Nephron (organoid): ENCODE measurements around the gene FANK1.

Experiments used
- H3K27ac Mint-ChIP-seq, 3 experiments: 2 replicates each; pipeline ENCODE4 v1.8.0; 2020; ENCODE audit warnings: mixed read lengths in 3 of 3, mild to moderate bottlenecking in 2 of 3, moderate library complexity in 1 of 3
- H3K27me3 Mint-ChIP-seq: 2 replicates; pipeline ENCODE4 v1.8.0; 2021; ENCODE audit warnings: low read depth, mild to moderate bottlenecking, moderate library complexity, mixed read lengths
- H3K36me3 Mint-ChIP-seq: 2 replicates; pipeline ENCODE4 v1.8.0; 2020; ENCODE audit warnings: low read depth, mixed read lengths
- H3K4me1 Mint-ChIP-seq: 2 replicates; pipeline ENCODE4 v1.8.0; 2020; ENCODE audit warnings: mixed read lengths
- H3K4me3 Mint-ChIP-seq, 3 experiments: 2 replicates each; pipeline ENCODE4 v1.8.0; 2020; ENCODE audit warnings: mild to moderate bottlenecking in 3 of 3, mixed read lengths in 3 of 3, moderate library complexity in 2 of 3
- H3K9me3 Mint-ChIP-seq: 2 replicates; pipeline ENCODE4 v1.8.0; 2020; ENCODE audit warnings: mixed read lengths
- CTCF ChIP-seq, 3 experiments: fragments of 200-600 bp; sonication (generic); IDR thresholded peaks; one replicate each; pipeline ENCODE4 v1.5.0; 2021; ENCODE audit warnings: antibody characterized with exemption in 3 of 3; ENCODE audit not compliant: unreplicated experiment in 3 of 3

The FANK1 gene

GRCh38 chr10:126057494-126057893, 161.1 kb downstream of the FANK1 start:
- no peak for TF ChIP-seq CTCF (IDR thresholded peaks at IDR 0.05; ENCODE audit: unreplicated experiment in 3 of 3)
- Mint-ChIP-seq H3K27ac (no peak overlapping the region), H3K36me3 (peaks cover 14% of the 10 kb centered on the region), H3K4me1 (peaks cover 43% of the 10 kb centered on the region), H3K9me3 (peaks cover 8% of the 10 kb centered on the region), H3K27me3 (peaks cover 11% of the 10 kb centered on the region), H3K4me3 (no peak overlapping the region)

- H3K4me1 Mint-ChIP-seq, result peaks cover 46% of the 10 kb centered on the region
- TF ChIP-seq CTCF (IDR thresholded peaks at IDR 0.05; ENCODE audit: unreplicated experiment in 3 of 3), result no peak
- H3K4me3 Mint-ChIP-seq, result peak overlapping the region in 1 of 3 experiments; percentile 37
- H3K27ac Mint-ChIP-seq, result peak overlapping the region; percentile 16 to 63 (median 58)
- peaks cover 11% of the 10 kb centered on the region for H3K27me3 Mint-ChIP-seq
- H3K36me3 Mint-ChIP-seq, result peaks cover 14% of the 10 kb centered on the region
- H3K9me3 Mint-ChIP-seq, result peaks cover 8% of the 10 kb centered on the region
Measured at GRCh38 chr10:126058104-126058503, 161.7 kb downstream of the FANK1 start.

- H3K9me3 Mint-ChIP-seq, result peaks cover 8% of the 10 kb centered on the region
- H3K27me3 Mint-ChIP-seq, result peaks cover 11% of the 10 kb centered on the region
- peak overlapping the region; percentile 16 to 63 (median 58) for H3K27ac Mint-ChIP-seq
- peak overlapping the region in 1 of 3 experiments; percentile 37 for H3K4me3 Mint-ChIP-seq
- peaks cover 50% of the 10 kb centered on the region for H3K4me1 Mint-ChIP-seq
- H3K36me3 Mint-ChIP-seq, result peaks cover 14% of the 10 kb centered on the region
- TF ChIP-seq CTCF (IDR thresholded peaks at IDR 0.05; ENCODE audit: unreplicated experiment in 3 of 3), result no peak
Measured at GRCh38 chr10:126058507-126058906, 162.1 kb downstream of the FANK1 start.
